GM23248 (cell line): ENCODE measurements around the gene NLRP9. TPM values are rescaled to one million over a fixed set of nuclear protein-coding genes. Genes with fewer than 3 reads are reported as not detected.

ENCODE experiments used
- DNase-seq: peaks from one replicate; pipeline ENCODE4 v3.0.0-alpha.2; 2015
- H2AFZ ChIP-seq: fragments of 200-600 bp; sonication (generic); 2 replicates; pipeline ENCODE4 v1.6.1; 2016; ENCODE audit warnings: antibody characterized with exemption
- H3F3A ChIP-seq: fragments of 200-600 bp; sonication (generic); 2 replicates; pipeline ENCODE4 v1.6.1; 2016; ENCODE audit warnings: mild to moderate bottlenecking, antibody characterized with exemption, mixed run types; ENCODE audit not compliant: insufficient read depth
- H3K27ac ChIP-seq: fragments of 200-600 bp; sonication (generic); 2 replicates; pipeline ENCODE4 v1.5.1; 2016; ENCODE audit warnings: mild to moderate bottlenecking
- H3K27me3 ChIP-seq: fragments of 200-600 bp; sonication (generic); replicated peaks from 2 replicates; pipeline ENCODE4 v1.6.1; 2016; ENCODE audit warnings: mild to moderate bottlenecking; ENCODE audit not compliant: insufficient read depth
- H3K36me3 ChIP-seq: fragments of 200-600 bp; sonication (generic); 2 replicates; pipeline ENCODE4 v1.6.1; 2016; ENCODE audit warnings: low read depth, mild to moderate bottlenecking
- H3K4me1 ChIP-seq: fragments of 200-600 bp; sonication (generic); 2 replicates; pipeline ENCODE4 v1.6.1; 2016; ENCODE audit warnings: mild to moderate bottlenecking; ENCODE audit not compliant: insufficient read depth
- H3K4me2 ChIP-seq: fragments of 200-600 bp; sonication (generic); one replicate; pipeline ENCODE4 v1.6.1; 2016; ENCODE audit warnings: mild to moderate bottlenecking; ENCODE audit not compliant: unreplicated experiment
- H3K4me3 ChIP-seq: fragments of 200-600 bp; sonication (generic); 2 replicates; pipeline ENCODE4 v1.5.1; 2016; ENCODE audit warnings: mild to moderate bottlenecking
- H3K79me2 ChIP-seq: fragments of 200-600 bp; sonication (generic); 2 replicates; pipeline ENCODE4 v1.6.1; 2016; ENCODE audit warnings: mild to moderate bottlenecking; ENCODE audit not compliant: insufficient read depth
- H3K9ac ChIP-seq: fragments of 200-600 bp; sonication (generic); 2 replicates; pipeline ENCODE4 v1.6.1; 2016; ENCODE audit warnings: mild to moderate bottlenecking
- H3K9me2 ChIP-seq: fragments of 200-600 bp; sonication (generic); 2 replicates; pipeline ENCODE4 v1.6.1; 2016; ENCODE audit warnings: mixed run types, mild to moderate bottlenecking, moderate library complexity; ENCODE audit not compliant: insufficient read depth
- H3K9me3 ChIP-seq: fragments of 200-600 bp; sonication (generic); one replicate; pipeline ENCODE4 v1.6.1; 2017; ENCODE audit warnings: low read depth
- H4K20me1 ChIP-seq: fragments of 200-600 bp; sonication (generic); 2 replicates; pipeline ENCODE4 v1.6.0; 2016; ENCODE audit not compliant: insufficient read depth
- EZH2 ChIP-seq: fragments of 200-600 bp; sonication (generic); IDR thresholded peaks from 2 replicates; pipeline ENCODE4 v1.6.1; 2018; ENCODE audit warnings: antibody characterized with exemption, mild to moderate bottlenecking; ENCODE audit not compliant: insufficient read depth, poor library complexity, severe bottlenecking
- EZH2phosphoT487 ChIP-seq: fragments of 200-600 bp; sonication (generic); IDR thresholded peaks from 2 replicates; pipeline ENCODE4 v1.6.1; 2018; ENCODE audit warnings: antibody characterized with exemption, moderate library complexity, mild to moderate bottlenecking, low read depth; ENCODE audit not compliant: insufficient read depth
- WGBS, 2 experiments: methylation state at CpG; one replicate each; pipeline ENCODE4 v1.1.6; 2015 to 2017; ENCODE audit warnings: low lambda C conversion rate in 2 of 2, low coverage in 1 of 2; ENCODE audit errors: missing lambda C conversion rate in 2 of 2; 5-methylcytosine and 5-hydroxymethylcytosine counted together
- in situ Hi-C: fragments of 300-500 bp; cut with MboI; formaldehyde crosslinking; loops from 2 replicates; pipeline ENCODE4 v1.15.0; 2020
- polyA plus RNA-seq: library from polyadenylated mRNA; unstranded; fragments of >200 nt; fragmentation: Nextera tagmentation; extraction: Ambion mirVana; gene quantifications from 2 replicates; pipeline ENCODE4 v1.2.1, GENCODE V29; 2016
- total RNA-seq: library from RNA; depleted of rRNA; stranded (reverse); fragments of >200 nt; shearing (Covaris generic); gene quantifications from 2 replicates; pipeline ENCODE4 v1.2.3, GENCODE V29; 2014

The NLRP9 gene
- total and polyA plus RNA-seq, 2 experiments from 2014 or later: not detected

DNA sequence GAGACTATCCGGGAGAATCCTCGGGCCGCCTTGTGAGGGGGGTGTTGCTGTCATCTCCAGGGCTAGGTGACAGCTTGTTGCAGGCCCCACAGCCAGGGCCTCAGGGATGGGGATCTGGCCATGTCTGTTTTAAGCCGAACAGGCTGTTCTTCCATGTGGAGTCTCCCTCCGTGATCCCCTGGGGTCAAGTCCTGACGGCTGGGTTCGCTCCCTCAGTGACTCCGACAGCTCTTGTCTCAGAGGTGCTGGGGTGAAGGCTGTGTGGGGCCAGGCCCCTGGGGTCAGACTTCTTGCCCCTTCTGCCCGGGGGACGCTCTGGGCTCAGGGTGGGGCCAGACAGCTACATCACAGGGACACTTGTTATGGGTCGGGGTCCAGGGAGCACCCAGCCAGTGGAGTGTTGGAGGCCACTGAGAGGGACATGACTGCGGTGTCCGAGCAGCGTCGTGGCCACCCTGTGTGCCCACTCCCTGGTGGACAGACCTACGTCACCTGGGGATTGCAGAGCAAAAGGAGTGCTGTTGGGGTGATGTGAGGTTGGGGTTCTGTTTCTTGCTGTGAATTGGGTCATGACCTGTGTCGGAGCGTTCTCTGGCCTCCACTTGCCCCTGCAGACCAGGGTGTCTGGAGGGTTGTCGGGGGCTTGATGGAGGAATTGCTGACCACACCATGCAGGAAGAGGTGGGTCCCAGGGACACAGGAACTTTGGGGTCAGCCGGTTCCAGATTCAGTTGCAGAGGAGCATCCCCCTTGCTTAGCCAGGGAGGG lies 41.7 kb downstream of the NLRP9 start:
- no peaks in the 10 kb centered on the region for H3K9me2 ChIP-seq
- no peaks in the 10 kb centered on the region for H3K9me3 ChIP-seq
- H3K27me3 ChIP-seq: no peaks in the 10 kb centered on the region
- H2AFZ ChIP-seq: no peak overlapping the region
- no peaks in the 10 kb centered on the region for H4K20me1 ChIP-seq
- TF ChIP-seq EZH2 (no peak), EZH2phosphoT487 (no peak)
- no peaks in the 10 kb centered on the region for H3K4me1 ChIP-seq
- DNase-seq: no peak
- no peak overlapping the region for H3K27ac ChIP-seq
- no peak overlapping the region for H3K4me2 ChIP-seq
- H3K79me2 ChIP-seq: no peaks in the 10 kb centered on the region
- no peak overlapping the region for H3K9ac ChIP-seq
- H3K4me3 ChIP-seq: no peak overlapping the region
- in situ Hi-C loops: no loop called here
- WGBS, 2 experiments: 89 to 91% methylated on average over 20 of the region's 20 CpGs
- H3F3A ChIP-seq: no peaks in the 10 kb centered on the region
- peaks cover 3% of the 10 kb centered on the region; the same call in 1 of the 2 replicates for H3K36me3 ChIP-seq

DNA sequence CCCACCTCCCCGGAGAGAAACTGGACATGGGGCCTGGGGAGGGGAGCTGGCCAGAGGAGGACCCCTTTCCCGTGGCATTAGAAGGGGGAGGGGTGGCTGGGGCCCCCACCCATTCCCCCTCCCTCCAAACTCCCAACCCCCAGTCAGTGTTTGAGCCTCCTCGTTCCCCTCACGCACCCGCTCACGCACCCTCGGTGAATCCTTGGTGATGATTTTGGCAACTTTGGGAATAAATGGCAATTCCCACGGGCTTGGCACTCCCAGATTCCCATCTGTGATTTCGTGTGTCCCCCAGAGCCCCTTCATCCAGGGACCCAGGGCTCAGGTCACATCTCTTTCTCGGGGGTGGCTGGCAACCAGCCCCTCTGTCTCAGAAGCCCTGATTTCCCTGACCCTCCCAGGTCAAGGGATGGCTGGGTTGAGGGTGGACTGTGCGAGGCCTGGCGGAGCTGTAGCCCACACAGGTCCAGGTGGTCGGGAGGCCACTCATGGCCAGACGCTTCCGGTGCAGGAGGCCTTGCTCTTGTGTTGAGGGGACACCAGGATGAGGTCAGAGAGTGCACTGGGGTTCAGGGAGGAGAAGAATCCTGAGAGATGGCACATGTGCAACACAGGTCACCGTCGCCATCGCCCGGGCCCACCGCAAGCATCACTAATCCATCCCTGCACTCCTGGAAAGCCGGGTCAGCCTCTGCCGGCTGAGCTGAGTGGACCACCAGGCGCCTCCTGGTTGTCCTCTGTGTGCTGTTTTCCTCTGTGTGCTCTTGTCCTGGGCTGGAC lies 42.5 kb downstream of the NLRP9 start:
- Histone ChIP-seq H4K20me1 (no peaks in the 10 kb centered on the region), H3K27ac (no peak overlapping the region), H3K4me3 (no peak overlapping the region), H3K9ac (no peak overlapping the region), H3K27me3 (no peaks in the 10 kb centered on the region), H2AFZ (no peak overlapping the region), H3F3A (no peaks in the 10 kb centered on the region), H3K9me2 (no peaks in the 10 kb centered on the region), H3K4me1 (no peaks in the 10 kb centered on the region), H3K36me3 (peaks cover 3% of the 10 kb centered on the region; the same call in 1 of the 2 replicates), H3K4me2 (no peak overlapping the region), H3K9me3 (no peaks in the 10 kb centered on the region), H3K79me2 (no peaks in the 10 kb centered on the region)
- 90 to 91% methylated on average over 20 to 23 of the region's 23 CpGs for WGBS, 2 experiments
- no peak for DNase-seq
- in situ Hi-C loops: no loop called here
- TF ChIP-seq EZH2phosphoT487: no peak
- TF ChIP-seq EZH2: no peak

DNA sequence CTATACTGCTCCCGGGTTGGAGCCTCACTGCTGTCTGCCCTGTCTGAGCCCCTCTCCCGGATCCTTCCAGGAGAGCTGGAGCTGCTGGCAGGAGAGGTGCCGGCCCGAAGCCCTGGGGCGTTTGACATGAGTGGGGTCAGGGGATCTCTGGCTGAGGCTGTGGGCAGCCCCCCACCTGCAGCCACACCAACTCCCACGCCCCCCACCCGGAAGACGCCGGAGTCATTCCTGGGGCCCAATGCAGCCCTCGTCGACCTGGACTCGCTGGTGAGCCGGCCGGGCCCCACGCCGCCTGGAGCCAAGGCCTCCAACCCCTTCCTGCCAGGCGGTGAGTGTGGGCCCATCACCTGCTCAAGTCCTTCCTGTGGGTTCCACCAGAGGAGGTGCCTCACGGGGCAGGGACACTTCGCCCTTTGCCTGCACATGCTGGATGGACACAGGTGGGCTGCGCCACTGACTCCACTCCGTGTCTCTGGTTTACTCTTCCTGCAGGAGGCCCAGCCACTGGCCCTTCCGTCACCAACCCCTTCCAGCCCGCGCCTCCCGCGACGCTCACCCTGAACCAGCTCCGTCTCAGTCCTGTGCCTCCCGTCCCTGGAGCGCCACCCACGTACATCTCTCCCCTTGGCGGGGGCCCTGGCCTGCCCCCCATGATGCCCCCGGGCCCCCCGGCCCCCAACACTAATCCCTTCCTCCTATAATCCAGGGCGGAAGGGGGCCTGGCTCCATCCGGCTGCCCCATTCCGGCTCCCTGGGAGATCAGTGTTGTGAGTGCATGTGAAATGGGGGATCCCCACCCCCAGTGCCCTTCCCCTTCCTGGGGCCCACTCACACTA lies 43.3 kb downstream of the NLRP9 start:
- in situ Hi-C loops: no loop called here
- Histone ChIP-seq H3K9me3 (no peaks in the 10 kb centered on the region), H3K4me3 (no peak overlapping the region), H3K27me3 (no peaks in the 10 kb centered on the region), H3K36me3 (peaks cover 3% of the 10 kb centered on the region; the same call in 1 of the 2 replicates), H2AFZ (no peak overlapping the region), H3F3A (no peaks in the 10 kb centered on the region), H3K9me2 (no peaks in the 10 kb centered on the region), H3K4me1 (no peaks in the 10 kb centered on the region), H4K20me1 (no peaks in the 10 kb centered on the region), H3K9ac (no peak overlapping the region), H3K4me2 (no peak overlapping the region), H3K79me2 (no peaks in the 10 kb centered on the region), H3K27ac (no peak overlapping the region)
- DNase-seq: no peak
- 87 to 90% methylated on average over 25 to 26 of the region's 37 CpGs for WGBS, 2 experiments
- no peak for TF ChIP-seq EZH2
- TF ChIP-seq EZH2phosphoT487: no peak

DNA sequence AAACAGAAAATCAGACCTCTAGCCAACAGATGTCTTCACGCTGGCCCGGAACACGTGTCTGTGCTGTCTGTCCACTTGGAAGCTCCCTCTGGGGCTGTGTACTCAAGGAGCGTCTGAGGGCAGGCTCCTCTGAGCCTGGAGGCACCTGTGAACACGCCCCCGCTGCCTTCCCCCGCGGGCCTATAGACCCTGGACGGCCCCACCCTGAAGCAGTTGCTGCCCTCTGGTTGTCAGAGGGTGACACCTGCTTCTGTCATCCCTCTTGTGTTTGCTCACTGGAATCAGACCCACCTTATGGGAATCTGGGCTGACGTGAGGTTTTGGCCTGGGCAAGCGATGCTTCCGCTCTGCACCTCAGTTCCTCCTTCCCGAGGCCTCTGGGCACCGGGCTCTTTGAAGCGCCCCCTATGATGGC lies 44.0 kb downstream of the NLRP9 start:
- Histone ChIP-seq H2AFZ (no peak overlapping the region), H3K27me3 (no peaks in the 10 kb centered on the region), H3K4me2 (no peak overlapping the region), H4K20me1 (no peaks in the 10 kb centered on the region), H3K4me1 (no peaks in the 10 kb centered on the region), H3K36me3 (peaks cover 3% of the 10 kb centered on the region; the same call in 1 of the 2 replicates), H3K27ac (no peak overlapping the region), H3K9me2 (no peaks in the 10 kb centered on the region), H3K4me3 (no peak overlapping the region), H3K9ac (no peak overlapping the region), H3F3A (no peaks in the 10 kb centered on the region), H3K9me3 (no peaks in the 10 kb centered on the region), H3K79me2 (no peaks in the 10 kb centered on the region)
- WGBS, 2 experiments: 87 to 88% methylated on average over 13 to 14 of the region's 15 CpGs
- no peak for DNase-seq
- in situ Hi-C loops: no loop called here
- TF ChIP-seq EZH2phosphoT487 (no peak), EZH2 (no peak)
